Caco-2 (cell line): ENCODE measurements around the gene TREML1. TPM values are rescaled to one million over a fixed set of nuclear protein-coding genes. Genes with fewer than 3 reads are reported as not detected.
A peak's percentile ranks its signal among the peaks of the same experiment; 100 is the strongest.

Experiments
- BruUV-seq: library from RNA; stranded (reverse); fragments of 400-500 nt; replicated peaks from 2 replicates; lab custom pipeline; 2021; lab: Mats Ljungman, UMichigan
- CTCF ChIA-PET: fragments of 300-600 bp; sonication (Branson Sonifier 250); formaldehyde crosslinking; loops from one replicate; lab custom pipeline; 2022; ENCODE audit warnings: antibody characterized with exemption; lab: Charles Lee
- POLR2A ChIA-PET: fragments of 300-600 bp; sonication (Branson Sonifier 250); formaldehyde crosslinking; loops from one replicate; lab custom pipeline; 2022; ENCODE audit warnings: antibody characterized with exemption; lab: Charles Lee
- DNase-seq, 2 experiments: peaks; one replicate each; pipeline versions ENCODE4 v3.0.0 to v3.0.0-alpha.2; 2020 to 2022
- H3K27me3 ChIP-seq: replicated peaks from 2 replicates; pipeline ENCODE4 v1.6.0; 2011; ENCODE audit warnings: low read length; ENCODE audit not compliant: control insufficient read depth, insufficient read depth
- H3K36me3 ChIP-seq: 2 replicates; pipeline ENCODE4 v1.5.1; 2011; ENCODE audit warnings: low read length; ENCODE audit not compliant: control insufficient read depth, insufficient read depth
- H3K4me1 ChIP-seq: fragments of 250-450 bp; sonication (Bioruptor Pico); 2 replicates; pipeline ENCODE4 v1.5.1; 2020; ENCODE audit warnings: mild to moderate bottlenecking
- H3K4me3 ChIP-seq: 2 replicates; pipeline ENCODE4 v1.5.1; 2011; ENCODE audit warnings: low read depth, mild to moderate bottlenecking, control low read depth, low read length
- H3K9me3 ChIP-seq: fragments of 250-450 bp; sonication (Bioruptor Pico); 2 replicates; pipeline ENCODE4 v1.5.1; 2020; ENCODE audit warnings: mild to moderate bottlenecking, moderate library complexity
- H3K27ac Mint-ChIP-seq: one replicate; pipeline ENCODE4 v1.8.0; 2022; ENCODE audit warnings: mixed read lengths; ENCODE audit not compliant: unreplicated experiment
- H3K27me3 Mint-ChIP-seq: one replicate; pipeline ENCODE4 v1.8.0; 2022; ENCODE audit warnings: mixed read lengths; ENCODE audit not compliant: insufficient read depth, unreplicated experiment
- H3K36me3 Mint-ChIP-seq: one replicate; pipeline ENCODE4 v1.8.0; 2022; ENCODE audit warnings: mild to moderate bottlenecking, mixed read lengths; ENCODE audit not compliant: insufficient read depth, unreplicated experiment
- H3K4me1 Mint-ChIP-seq: one replicate; pipeline ENCODE4 v1.8.0; 2022; ENCODE audit warnings: low read depth, mixed read lengths; ENCODE audit not compliant: unreplicated experiment
- H3K4me3 Mint-ChIP-seq: one replicate; pipeline ENCODE4 v1.8.0; 2022; ENCODE audit warnings: mild to moderate bottlenecking, moderate library complexity, mixed read lengths; ENCODE audit not compliant: unreplicated experiment
- H3K9me3 Mint-ChIP-seq: one replicate; pipeline ENCODE4 v1.8.0; 2022; ENCODE audit warnings: mixed read lengths; ENCODE audit not compliant: unreplicated experiment
- CTCF ChIP-seq, 2 experiments: fragments of 200-600 bp in 1 of 2; IDR thresholded peaks; 1 replicate in 1 of 2; 2 replicates in 1 of 2; pipeline versions ENCODE4 v1.5.1 to v1.8.0; 2011 to 2022; ENCODE audit warnings: antibody characterized with exemption in 1 of 2, control low read depth in 1 of 2, inconsistent platforms in 1 of 2, low read depth in 1 of 2, low read length in 1 of 2, mild to moderate bottlenecking in 1 of 2, moderate library complexity in 1 of 2; ENCODE audit not compliant: insufficient read depth in 1 of 2, severe bottlenecking in 1 of 2, unreplicated experiment in 1 of 2
- intact Hi-C: fragments of 100-400 bp; cut with micrococcal nuclease; formaldehyde crosslinking; loops from one replicate; pipeline ENCODE4 v1.10.0; 2022; ENCODE audit not compliant: unreplicated experiment
- total RNA-seq: library from RNA; stranded (reverse); gene quantifications from 2 replicates; pipeline ENCODE4 v1.2.3, GENCODE V29; 2022

Gene TREML1
- total RNA-seq, 1 experiment from 2014 or later, result not detected

- Mint-ChIP-seq H3K9me3 (no peaks in the 10 kb centered on the region), H3K4me1 (peaks cover 20% of the 10 kb centered on the region), H3K27me3 (no peaks in the 10 kb centered on the region), H3K27ac (peak overlapping the region; percentile 13), H3K4me3 (no peak overlapping the region), H3K36me3 (no peaks in the 10 kb centered on the region)
- H3K27me3 ChIP-seq, result no peaks in the 10 kb centered on the region
- no peak for DNase-seq
- POLR2A ChIA-PET, result no interaction called here
- intact Hi-C loops, result no loop called here
- CTCF ChIA-PET, result no interaction called here
- H3K4me3 ChIP-seq, result no peak overlapping the region
- H3K36me3 ChIP-seq, result no peaks in the 10 kb centered on the region
- no peaks in the 10 kb centered on the region for H3K9me3 ChIP-seq
- peaks cover 18% of the 10 kb centered on the region for H3K4me1 ChIP-seq
- no peak for TF ChIP-seq CTCF (IDR thresholded peaks at IDR 0.05; ENCODE audit: insufficient read depth in 1 of 2, low read depth in 1 of 2, low read length in 1 of 2, severe bottlenecking in 1 of 2, unreplicated experiment in 1 of 2)
- no TSS peak for BruUV-seq
Measured at GRCh38 chr6:41156001-41156400, 1.9 kb upstream of the TREML1 start.

GRCh38 chr6:41155132-41155805 lies 1.1 kb upstream of the TREML1 start:
- ChIA-PET POLR2A (no interaction called here), CTCF (no interaction called here)
- peak overlapping the region; percentile 13 for H3K27ac Mint-ChIP-seq
- no peaks in the 10 kb centered on the region for H3K9me3 Mint-ChIP-seq
- no TSS peak for BruUV-seq
- no peaks in the 10 kb centered on the region for H3K36me3 ChIP-seq
- H3K36me3 Mint-ChIP-seq, result no peaks in the 10 kb centered on the region
- no peak overlapping the region; the same call in 1 of the 2 replicates for H3K4me3 ChIP-seq
- DNase-seq, result peak; percentile 53 to 57
- no peaks in the 10 kb centered on the region for H3K27me3 Mint-ChIP-seq
- peak overlapping the region; percentile 49 for H3K4me3 Mint-ChIP-seq
- intact Hi-C loops, result no loop called here
- H3K27me3 ChIP-seq, result no peaks in the 10 kb centered on the region
- peaks cover 20% of the 10 kb centered on the region for H3K4me1 Mint-ChIP-seq
- no peak for TF ChIP-seq CTCF (IDR thresholded peaks at IDR 0.05; ENCODE audit: insufficient read depth in 1 of 2, low read depth in 1 of 2, low read length in 1 of 2, severe bottlenecking in 1 of 2, unreplicated experiment in 1 of 2)
- peaks cover 18% of the 10 kb centered on the region for H3K4me1 ChIP-seq
- no peaks in the 10 kb centered on the region for H3K9me3 ChIP-seq

- Mint-ChIP-seq H3K36me3 (no peaks in the 10 kb centered on the region), H3K27me3 (no peaks in the 10 kb centered on the region), H3K4me3 (no peak overlapping the region), H3K27ac (no peak overlapping the region), H3K9me3 (no peaks in the 10 kb centered on the region), H3K4me1 (peaks cover 20% of the 10 kb centered on the region)
- intact Hi-C loops, result no loop called here
- no peaks in the 10 kb centered on the region for H3K36me3 ChIP-seq
- BruUV-seq, result no TSS peak
- no peaks in the 10 kb centered on the region for H3K27me3 ChIP-seq
- no peaks in the 10 kb centered on the region for H3K9me3 ChIP-seq
- DNase-seq, result no peak
- H3K4me1 ChIP-seq, result peaks cover 18% of the 10 kb centered on the region
- TF ChIP-seq CTCF (IDR thresholded peaks at IDR 0.05; ENCODE audit: insufficient read depth in 1 of 2, low read depth in 1 of 2, low read length in 1 of 2, severe bottlenecking in 1 of 2, unreplicated experiment in 1 of 2), result no peak
- no peak overlapping the region for H3K4me3 ChIP-seq
- ChIA-PET CTCF (no interaction called here), POLR2A (no interaction called here)
Measured at GRCh38 chr6:41153451-41153850, 696 bp downstream of the TREML1 start.
